Nephron progenitor cell (in vitro differentiated cells): ENCODE results near the gene RRH.

Experiments
- DNase-seq: peaks from one replicate; pipeline ENCODE4 v3.0.0; 2021
- H3K27ac Mint-ChIP-seq: 2 replicates; pipeline ENCODE4 v1.8.0; 2021; ENCODE audit warnings: mild to moderate bottlenecking, moderate library complexity, mixed read lengths
- H3K27me3 Mint-ChIP-seq: 2 replicates; pipeline ENCODE4 v1.8.0; 2021; ENCODE audit warnings: mild to moderate bottlenecking, low read depth, mixed read lengths; ENCODE audit not compliant: poor library complexity
- H3K36me3 Mint-ChIP-seq: 2 replicates; pipeline ENCODE4 v1.8.0; 2021; ENCODE audit warnings: low read depth, mixed read lengths
- H3K4me1 Mint-ChIP-seq: 2 replicates; pipeline ENCODE4 v1.8.0; 2021; ENCODE audit warnings: mixed read lengths
- H3K4me3 Mint-ChIP-seq: 2 replicates; pipeline ENCODE4 v1.8.0; 2021; ENCODE audit warnings: mild to moderate bottlenecking, moderate library complexity, mixed read lengths
- H3K9me3 Mint-ChIP-seq: 2 replicates; pipeline ENCODE4 v1.8.0; 2021; ENCODE audit warnings: mild to moderate bottlenecking, moderate library complexity, mixed read lengths
- CTCF ChIP-seq: fragments of 200-600 bp; sonication (generic); IDR thresholded peaks from 2 replicates; pipeline ENCODE4 v1.5.0; 2021; ENCODE audit warnings: antibody characterized with exemption

The RRH gene

GRCh38 chr4:109887071-109887470, 59.3 kb downstream of the RRH start:
- no peak for TF ChIP-seq CTCF
- Mint-ChIP-seq H3K4me1 (no peaks in the 10 kb centered on the region), H3K27me3 (peaks cover 3% of the 10 kb centered on the region), H3K27ac (no peak overlapping the region), H3K9me3 (no peaks in the 10 kb centered on the region), H3K36me3 (no peaks in the 10 kb centered on the region), H3K4me3 (no peak overlapping the region)
- no peak for DNase-seq

GRCh38 chr4:109890076-109890475, 62.3 kb downstream of the RRH start:
- no peak overlapping the region for H3K27ac Mint-ChIP-seq

More at GRCh38 chr4:109890076-109890475, 62.3 kb downstream of the RRH start:
- no peak for TF ChIP-seq CTCF
- H3K27me3 Mint-ChIP-seq = no peaks in the 10 kb centered on the region
- no peak for DNase-seq
- no peaks in the 10 kb centered on the region for H3K9me3 Mint-ChIP-seq
- no peaks in the 10 kb centered on the region for H3K4me1 Mint-ChIP-seq
- H3K36me3 Mint-ChIP-seq = no peaks in the 10 kb centered on the region
- H3K4me3 Mint-ChIP-seq = no peak overlapping the region
